ENCODE results near the gene DACT2. TPM values are rescaled to one million over a fixed set of nuclear protein-coding genes. Genes with fewer than 3 reads are reported as not detected.
A peak's percentile ranks its signal among the peaks of the same experiment; 100 is the strongest.

DACT2 gene
- 1 to 10 TPM; 1.2 to 3.4 (median 1.5) TPM for total RNA-seq
- long read RNA-seq, donor 1, result 0 reads
- long read RNA-seq, donor 2, result 0 reads

- Histone ChIP-seq H3K9me3 (no peaks in the 10 kb centered on the region), H3K36me3 (ENCODE audit: low read depth) (no peaks in the 10 kb centered on the region), H3K4me3 (peak within 1 kb of the TSS; percentile 36), H3K4me1 (ENCODE audit: low read depth) (peaks cover 4% of the 10 kb centered on the region)
- DNase-seq (peak in 2 of 3 donors; percentile 37 to 64), ATAC-seq (peak; percentile 78)
- no peak for TF ChIP-seq CTCF (IDR thresholded peaks at IDR 0.05)
- intact Hi-C loops (cut with DNase I, micrococcal nuclease), result no loop called here
These were observed at the start of gene DACT2 for GRCh38 chr6:168319279-168320111. TSS of gene DACT2 (minus strand) at chr6:168319777. CDS start at chr6:168319633, 144 bp downstream.

GRCh38 chr6:168368936-168369335 is 49.4 kb upstream of the DACT2 start:
- intact Hi-C loops (cut with DNase I, micrococcal nuclease), result no loop called here
- Histone ChIP-seq H3K4me1 (ENCODE audit: low read depth) (no peaks in the 10 kb centered on the region), H3K9me3 (no peaks in the 10 kb centered on the region), H3K36me3 (ENCODE audit: low read depth) (no peaks in the 10 kb centered on the region), H3K4me3 (no peak overlapping the region)
- ATAC-seq (no peak), DNase-seq (peak in 2 of 3 donors; percentile 17 to 35)
- TF ChIP-seq CTCF (IDR thresholded peaks at IDR 0.05), result no peak

GRCh38 chr6:168368066-168368820 is 48.7 kb upstream of the DACT2 start:
- Histone ChIP-seq H3K4me3 (no peak overlapping the region), H3K9me3 (no peaks in the 10 kb centered on the region), H3K36me3 (ENCODE audit: low read depth) (no peaks in the 10 kb centered on the region), H3K4me1 (ENCODE audit: low read depth) (no peaks in the 10 kb centered on the region)
- no peak for TF ChIP-seq CTCF (IDR thresholded peaks at IDR 0.05)
- ATAC-seq (no peak), DNase-seq (no peak)
- intact Hi-C loops (cut with DNase I, micrococcal nuclease), result no loop called here

- H3K4me3 ChIP-seq, result no peak overlapping the region
- H3K4me1 ChIP-seq (ENCODE audit: low read depth), result no peaks in the 10 kb centered on the region
- no peaks in the 10 kb centered on the region for H3K9me3 ChIP-seq
- TF ChIP-seq CTCF (IDR thresholded peaks at IDR 0.05), result no peak
- DNase-seq, result peak in 1 of 3 donors; percentile 35
- no peaks in the 10 kb centered on the region for H3K36me3 ChIP-seq (ENCODE audit: low read depth)
- intact Hi-C loops (cut with DNase I, micrococcal nuclease), result no loop called here
- ATAC-seq, result no peak
These were observed 47.7 kb upstream of the DACT2 start for GRCh38 chr6:168367285-168367751.

GRCh38 chr6:168366473-168366872 is 46.9 kb upstream of the DACT2 start:
- Histone ChIP-seq H3K36me3 (ENCODE audit: low read depth) (no peaks in the 10 kb centered on the region), H3K9me3 (no peaks in the 10 kb centered on the region), H3K4me1 (ENCODE audit: low read depth) (no peaks in the 10 kb centered on the region), H3K4me3 (no peak overlapping the region)
- no peak for TF ChIP-seq CTCF (IDR thresholded peaks at IDR 0.05)
- ATAC-seq (no peak), DNase-seq (no peak)
- intact Hi-C loops (cut with DNase I, micrococcal nuclease), result no loop called here

Measured in mucosa of descending colon (tissue), 3 donors.